H1 (cell line): Measurements from ENCODE around the gene CACNA1C. TPM values are rescaled to one million over a fixed set of nuclear protein-coding genes. Genes with fewer than 3 reads are reported as not detected.

Experiments
- BACH1 ChIP-seq: IDR thresholded peaks from 2 replicates; pipeline ENCODE4 v1.6.1; 2012; ENCODE audit warnings: low read length, improper control_type of control experiment
- BRCA1 ChIP-seq: IDR thresholded peaks from 2 replicates; pipeline ENCODE4 v1.6.1; 2012; ENCODE audit warnings: low read depth, low read length, improper control_type of control experiment
- CREB1 ChIP-seq: IDR thresholded peaks from 2 replicates; pipeline ENCODE4 v1.6.1; 2012; ENCODE audit warnings: inconsistent platforms
- JUN ChIP-seq: IDR thresholded peaks from 2 replicates; pipeline ENCODE4 v1.6.1; 2011; ENCODE audit warnings: low read depth, mild to moderate bottlenecking, improper control_type of control experiment, low read length
- POU5F1 ChIP-seq: IDR thresholded peaks from 2 replicates; pipeline ENCODE4 v1.6.1; 2011; ENCODE audit warnings: low read depth, mild to moderate bottlenecking, low read length, moderate library complexity
- polyA plus RNA-seq, 7 experiments: library from polyadenylated mRNA; depleted of rRNA in 3 of 7; stranded (reverse) in 5 of 7; unstranded in 2 of 7; fragments of >200 nt in 5 of 7; fragments of 200-250 nt in 2 of 7; gene quantifications; 1 replicate in 5 of 7; 2 replicates in 1 of 7; 4 replicates in 1 of 7; pipeline versions ENCODE4 v1.2.1 to v1.2.3, GENCODE V29; 2011 to 2013; ENCODE audit warnings: missing spikeins in 2 of 7, mixed read lengths in 2 of 7
- total RNA-seq: library from RNA; stranded (reverse); fragmentation: NEBNext Ultra II Directional; extraction: Animal tissue kit (Norgen Biotek cat#: 25700); gene quantifications from 2 replicates; pipeline ENCODE4 v1.2.1, GENCODE V29; 2021

The CACNA1C gene
- total and polyA plus RNA-seq, 2 of the 8 experiments (the other 6 are each of a cell fraction or from before 2014, with no cell fraction given) = 1.3 TPM

DNA sequence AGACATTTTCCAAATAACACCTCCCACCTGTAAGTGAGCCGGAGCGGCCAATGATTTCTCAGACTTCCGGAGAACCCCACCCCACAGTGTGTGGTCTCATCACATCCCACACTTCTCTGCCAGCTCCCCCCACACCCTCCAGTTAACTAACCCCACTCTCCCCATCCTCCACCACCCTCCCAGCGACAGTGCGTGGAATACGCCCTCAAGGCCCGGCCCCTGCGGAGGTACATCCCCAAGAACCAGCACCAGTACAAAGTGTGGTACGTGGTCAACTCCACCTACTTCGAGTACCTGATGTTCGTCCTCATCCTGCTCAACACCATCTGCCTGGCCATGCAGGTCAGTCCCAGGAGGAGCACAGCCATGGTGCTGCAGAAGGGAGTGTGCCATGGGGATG, 557.6 kb downstream of the CACNA1C start (continued):
- TF ChIP-seq BRCA1 (no peak), CREB1 (no peak), POU5F1 (no peak), JUN (no peak), BACH1 (no peak)
- TF ChIP-seq, all 59 proteins: peak for 0
